Kidney (tissue), 14 donors: ENCODE measurements around the gene ACKR3. TPM values are rescaled to one million over a fixed set of nuclear protein-coding genes. Genes with fewer than 3 reads are reported as not detected.

Experiments used
- DNase-seq, 5 donors: peaks; one replicate each; pipeline ENCODE4 v3.0.0-alpha.2; 2013 to 2020
- FAIRE-seq: peaks from 2 replicates; lab custom pipeline; 2012; peaks lifted over from hg19 to GRCh38; lab: Jason Lieb, UNC
- H3K27ac ChIP-seq, 2 donors: one replicate each; pipeline ENCODE4 v1.7.0; 2013; ENCODE audit warnings: low read depth in 2 of 2, low read length in 2 of 2, inconsistent platforms in 1 of 2
- H3K27me3 ChIP-seq: one replicate; pipeline ENCODE4 v1.7.1; 2013; ENCODE audit warnings: low read length, inconsistent platforms; ENCODE audit not compliant: control insufficient read depth, insufficient read depth
- H3K36me3 ChIP-seq, 3 donors: one replicate each; pipeline versions ENCODE4 v1.7.0 to v1.7.1; 2013; ENCODE audit warnings: low read length in 3 of 3, control low read depth in 1 of 3, inconsistent platforms in 1 of 3; ENCODE audit not compliant: insufficient read depth in 3 of 3, control insufficient read depth in 2 of 3
- H3K4me1 ChIP-seq, 3 donors: one replicate each; pipeline versions ENCODE4 v1.7.0 to v1.7.1; 2013; ENCODE audit warnings: low read length in 3 of 3, inconsistent platforms in 1 of 3, low read depth in 1 of 3; ENCODE audit not compliant: control insufficient read depth in 2 of 3, insufficient read depth in 2 of 3
- H3K4me3 ChIP-seq, 3 donors: one replicate each; pipeline versions ENCODE4 v1.7.0 to v1.8.1; 2013; ENCODE audit warnings: low read length in 3 of 3, control low read depth in 1 of 3, inconsistent platforms in 1 of 3
- H3K9ac ChIP-seq, 3 donors: one replicate each; pipeline versions ENCODE4 v1.7.0 to v1.7.1; 2013; ENCODE audit warnings: low read length in 3 of 3, control low read depth in 1 of 3, inconsistent platforms in 1 of 3
- H3K9me3 ChIP-seq, 3 donors: one replicate each; pipeline versions ENCODE4 v1.7.0 to v1.7.1; 2013; ENCODE audit warnings: low read length in 3 of 3, control low read depth in 1 of 3, inconsistent platforms in 1 of 3; ENCODE audit not compliant: control insufficient read depth in 2 of 3, insufficient read depth in 1 of 3
- CTCF ChIP-seq: IDR thresholded peaks from 3 replicates; pipeline ENCODE4 v1.5.1; 2012; ENCODE audit warnings: mild to moderate bottlenecking, moderate library complexity, borderline replicate concordance; ENCODE audit not compliant: insufficient read depth; ENCODE audit errors: extremely low read depth
- intact Hi-C: fragments of 100-400 bp; cut with DNase I; formaldehyde crosslinking; loops from one replicate; pipeline ENCODE4 v1.11.1; 2022
- polyA plus RNA-seq: library from polyadenylated mRNA; stranded (reverse); fragments of 350-450 nt; fragmentation: Illumina TruSeq; extraction: RNeasy Lipid Tissue Mini Kit (QIAGEN cat#74804); gene quantifications from one replicate; pipeline ENCODE4 v1.2.3, GENCODE V29; 2014; ENCODE audit warnings: low read depth, low replicate concordance; ENCODE audit not compliant: insufficient read depth
- total RNA-seq: library from RNA; stranded (reverse); fragmentation: NEBNext Ultra II Directional; extraction: Animal tissue kit (Norgen Biotek cat#: 25700); gene quantifications from one replicate; pipeline ENCODE4 v1.2.1, GENCODE V29; 2021
- donor health status: control.
- donor health status: control.
- donor health status: control.
- donor health status: control.
- donor health status: control.
- donor health status: DM: yes; HTN: yes; CAD: no.
- donor health status: Normal renal cell carcinoma (clear cell type).

Gene ACKR3
- total and polyA plus RNA-seq, 2 donors from 2014 or later: 6.9 to 8.7 TPM

GRCh38 chr2:236625156-236625690 is 55.6 kb downstream of the ACKR3 start:
- H3K9me3 ChIP-seq: no peaks in the 10 kb centered on the region
- H3K27ac ChIP-seq: no peak overlapping the region
- no peak overlapping the region for H3K9ac ChIP-seq
- no peak overlapping the region for H3K4me3 ChIP-seq
- intact Hi-C loops: no loop called here
- DNase-seq: no peak
- no peaks in the 10 kb centered on the region for H3K36me3 ChIP-seq
- no peak for TF ChIP-seq CTCF
- FAIRE-seq: no peak
- no peaks in the 10 kb centered on the region for H3K4me1 ChIP-seq
- H3K27me3 ChIP-seq: no peaks in the 10 kb centered on the region

DNA sequence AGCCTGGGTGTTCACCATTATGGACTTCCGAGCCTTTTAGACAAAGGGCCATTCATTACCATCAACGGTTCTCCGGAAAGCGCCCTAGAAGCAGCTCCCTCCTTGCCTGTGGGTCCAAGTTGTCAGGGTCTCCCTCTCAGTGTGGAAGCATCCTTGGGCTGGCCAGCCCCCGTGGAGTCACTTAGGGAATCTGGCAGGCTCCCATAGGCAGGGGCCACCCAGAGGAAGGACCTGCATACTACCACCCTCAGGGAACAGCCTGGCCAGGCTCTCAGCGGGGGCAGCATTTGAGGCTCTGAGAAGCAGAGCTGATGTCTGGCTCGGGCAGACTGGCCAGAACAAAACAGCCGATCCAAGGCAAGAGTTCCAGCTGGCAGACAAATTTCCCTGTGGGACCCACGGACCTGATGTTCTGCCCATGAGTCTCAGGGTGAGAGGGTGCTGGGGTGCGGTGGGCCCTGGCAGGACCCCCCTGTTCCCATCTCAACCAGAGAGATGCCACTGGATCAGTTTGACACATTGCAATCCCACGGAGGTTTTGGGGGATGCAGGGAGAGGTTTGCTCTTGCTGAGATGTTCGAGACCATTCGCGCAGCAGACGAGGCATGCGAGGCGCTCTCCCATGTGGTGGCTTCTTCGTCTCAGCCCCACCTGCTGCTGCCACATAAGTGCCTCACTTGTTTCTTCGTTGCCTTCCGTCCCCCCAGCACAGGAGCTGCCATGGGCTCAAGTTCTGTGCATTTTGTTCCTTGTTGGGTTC is 56.9 kb downstream of the ACKR3 start:
- Histone ChIP-seq H3K36me3 (no peaks in the 10 kb centered on the region), H3K9me3 (no peaks in the 10 kb centered on the region), H3K4me1 (no peaks in the 10 kb centered on the region), H3K27me3 (no peaks in the 10 kb centered on the region), H3K9ac (no peak overlapping the region), H3K27ac (no peak overlapping the region), H3K4me3 (no peak overlapping the region)
- FAIRE-seq (no peak), DNase-seq (peak in 1 of 5 donors; percentile 25)
- no peak for TF ChIP-seq CTCF
- intact Hi-C loops: no loop called here

GRCh38 chr2:236627193-236627592 is 57.6 kb downstream of the ACKR3 start:
- no peaks in the 10 kb centered on the region for H3K9me3 ChIP-seq
- FAIRE-seq (no peak), DNase-seq (no peak)
- no peak overlapping the region for H3K27ac ChIP-seq
- H3K9ac ChIP-seq: no peak overlapping the region
- intact Hi-C loops: no loop called here
- no peak for TF ChIP-seq CTCF
- H3K27me3 ChIP-seq: no peaks in the 10 kb centered on the region
- no peaks in the 10 kb centered on the region for H3K4me1 ChIP-seq
- H3K36me3 ChIP-seq: no peaks in the 10 kb centered on the region
- no peak overlapping the region for H3K4me3 ChIP-seq
